HFFc6 (cell line): Measurements from ENCODE around the gene NCOA1. TPM values are rescaled to one million over a fixed set of nuclear protein-coding genes. Genes with fewer than 3 reads are reported as not detected.
"Not testable (repeated sequence)": the region's sequence is repeated elsewhere in the genome, so short reads cannot be mapped to it uniquely, and the experiment has no call there.

ENCODE experiments used
- DNase-seq: peaks from one replicate; pipeline ENCODE4 v3.0.0-alpha.2; 2018
- H3K27ac Mint-ChIP-seq: 2 replicates; pipeline ENCODE4 v1.8.0; 2020; ENCODE audit warnings: mild to moderate bottlenecking, mixed read lengths
- H3K27me3 Mint-ChIP-seq: 2 replicates; pipeline ENCODE4 v1.8.0; 2021; ENCODE audit warnings: mild to moderate bottlenecking, moderate library complexity, mixed read lengths; ENCODE audit not compliant: insufficient read depth
- H3K36me3 Mint-ChIP-seq: 2 replicates; pipeline ENCODE4 v1.8.0; 2021; ENCODE audit warnings: low read depth, mixed read lengths
- H3K4me1 Mint-ChIP-seq: 2 replicates; pipeline ENCODE4 v1.8.0; 2020; ENCODE audit warnings: low read depth, mixed read lengths
- H3K4me3 Mint-ChIP-seq: 2 replicates; pipeline ENCODE4 v1.8.0; 2020; ENCODE audit warnings: mild to moderate bottlenecking, moderate library complexity, mixed read lengths
- H3K9me3 Mint-ChIP-seq: 2 replicates; pipeline ENCODE4 v1.8.0; 2020; ENCODE audit warnings: mild to moderate bottlenecking, mixed read lengths
- CTCF ChIP-seq: fragments of 200-600 bp; sonication (generic); IDR thresholded peaks from 2 replicates; pipeline ENCODE4 v1.5.0; 2021; ENCODE audit warnings: antibody characterized with exemption, mild to moderate bottlenecking
- total RNA-seq, 6 experiments: library from RNA; stranded (reverse); fragmentation: NEBNext Ultra II Directional; extraction: Animal tissue kit (Norgen Biotek cat#: 25700); gene quantifications; 2 replicates in 1 of 6; 3 replicates in 5 of 6; pipeline ENCODE4 v1.2.3, GENCODE V29; 2021

Gene NCOA1
- total RNA-seq, 6 experiments from 2014 or later = 8.6 to 11.2 (median 10.7) TPM

DNA sequence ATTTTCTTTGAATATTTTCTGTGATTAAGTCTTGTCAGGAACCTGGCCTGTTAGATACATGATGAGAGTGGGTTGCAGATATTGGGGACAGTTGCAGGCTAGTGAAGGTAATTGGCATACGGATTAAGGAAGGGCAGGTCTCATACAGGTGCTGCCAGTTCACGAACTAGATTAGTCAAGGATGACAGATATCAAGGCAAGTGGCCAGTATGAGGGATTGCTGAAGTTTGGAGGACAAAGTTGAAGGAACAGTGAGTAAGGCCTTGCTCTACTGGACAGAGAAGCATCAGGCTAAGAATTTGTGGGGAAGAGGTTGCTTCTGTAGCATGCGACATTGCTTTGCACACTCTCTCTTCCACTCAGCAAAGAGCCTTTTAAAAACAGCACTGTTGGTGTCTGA is 12.8 kb upstream of the NCOA1 start:
- DNase-seq = no peak
- no peak for TF ChIP-seq CTCF
- Mint-ChIP-seq H3K27me3 (peaks cover 10% of the 10 kb centered on the region), H3K36me3 (no peaks in the 10 kb centered on the region), H3K9me3 (no peaks in the 10 kb centered on the region), H3K4me3 (no peak overlapping the region), H3K27ac (no peak overlapping the region), H3K4me1 (no peaks in the 10 kb centered on the region)

- no peaks in the 10 kb centered on the region for H3K4me1 Mint-ChIP-seq
- no peaks in the 10 kb centered on the region for H3K36me3 Mint-ChIP-seq
- no peak for TF ChIP-seq CTCF
- H3K27ac Mint-ChIP-seq = no peak overlapping the region
- H3K27me3 Mint-ChIP-seq = peaks cover 18% of the 10 kb centered on the region
- no peak for DNase-seq
- H3K9me3 Mint-ChIP-seq = peaks cover 4% of the 10 kb centered on the region; the same call in 1 of the 2 replicates
- no peak overlapping the region for H3K4me3 Mint-ChIP-seq
These were observed 10.8 kb upstream of the NCOA1 start for GRCh38 chr2:24480245-24480644.

GRCh38 chr2:24482251-24482971 is 8.6 kb upstream of the NCOA1 start:
- no peak overlapping the region for H3K4me3 Mint-ChIP-seq

GRCh38 chr2:24482972-24483300 is 8.1 kb upstream of the NCOA1 start:
- H3K27me3 Mint-ChIP-seq = peaks cover 16% of the 10 kb centered on the region
- H3K9me3 Mint-ChIP-seq = peaks cover 4% of the 10 kb centered on the region; the same call in 1 of the 2 replicates
- DNase-seq = no peak
- H3K36me3 Mint-ChIP-seq = no peaks in the 10 kb centered on the region
- no peak overlapping the region for H3K27ac Mint-ChIP-seq
- no peaks in the 10 kb centered on the region for H3K4me1 Mint-ChIP-seq
- H3K4me3 Mint-ChIP-seq = no peak overlapping the region
- TF ChIP-seq CTCF = no peak

More at GRCh38 chr2:24482251-24482971, 8.6 kb upstream of the NCOA1 start:
- Mint-ChIP-seq H3K9me3 (peaks cover 4% of the 10 kb centered on the region; the same call in 1 of the 2 replicates), H3K27ac (no peak overlapping the region), H3K36me3 (no peaks in the 10 kb centered on the region), H3K4me1 (no peaks in the 10 kb centered on the region), H3K27me3 (peaks cover 16% of the 10 kb centered on the region)
- no peak for DNase-seq
- TF ChIP-seq CTCF = no peak

GRCh38 chr2:24484677-24485076 is 6.4 kb upstream of the NCOA1 start:
- H3K36me3 Mint-ChIP-seq, DNase-seq, H3K4me1 Mint-ChIP-seq, H3K4me3 Mint-ChIP-seq, H3K9me3 Mint-ChIP-seq, H3K27ac Mint-ChIP-seq: not testable (repeated sequence)
- H3K27me3 Mint-ChIP-seq = peaks cover 13% of the 10 kb centered on the region

DNA sequence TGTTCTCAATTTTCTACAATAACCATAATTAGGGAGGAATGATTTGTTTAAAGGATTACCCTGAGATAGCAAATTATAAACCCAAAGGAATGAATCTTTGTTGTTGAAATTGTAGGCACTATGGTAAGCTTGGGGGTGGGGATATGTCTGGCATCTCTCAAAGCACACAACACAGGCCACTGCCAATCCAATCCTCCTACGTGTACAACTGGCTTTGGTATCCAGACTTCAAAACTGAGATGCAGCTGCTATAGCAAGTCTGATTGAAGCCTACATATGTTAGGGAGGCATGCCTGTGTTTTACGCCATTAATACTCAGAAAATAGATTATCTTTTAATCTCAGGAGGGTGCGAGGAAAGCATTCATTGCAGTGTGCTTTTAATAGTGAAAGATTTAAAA is 5.9 kb upstream of the NCOA1 start:
- no peak for DNase-seq
- Mint-ChIP-seq H3K4me3 (no peak overlapping the region), H3K9me3 (peaks cover 4% of the 10 kb centered on the region; the same call in 1 of the 2 replicates), H3K36me3 (no peaks in the 10 kb centered on the region), H3K27ac (no peak overlapping the region), H3K4me1 (peaks cover 8% of the 10 kb centered on the region), H3K27me3 (peaks cover 13% of the 10 kb centered on the region)
- no peak for TF ChIP-seq CTCF
